ENCODE results near the gene SCN8A.

- TF ChIP-seq CTCF (IDR thresholded peaks at IDR 0.05; ENCODE audit: insufficient read depth, low read length) (no peak), POLR2AphosphoS5 (IDR thresholded peaks at IDR 0.05; ENCODE audit: low read depth) (no peak), REST (IDR thresholded peaks at IDR 0.05; ENCODE audit: insufficient replicate concordance, low read depth) (no peak), SPI1 (IDR thresholded peaks at IDR 0.05; ENCODE audit: borderline replicate concordance, low read depth) (no peak)
Measured at GRCh38 chr12:51687177-51687576, 96.1 kb downstream of the SCN8A start.

Data from HL-60 (cell line).